ENCODE results near the gene SAFB. TPM values are rescaled to one million over a fixed set of nuclear protein-coding genes. Genes with fewer than 3 reads are reported as not detected.

The SAFB gene
- total RNA-seq, 1 experiment from 2014 or later, result 171 TPM

- Histone ChIP-seq H3K9me3 (ENCODE audit: low read depth, low read length, poor library complexity, severe bottlenecking) (no peaks in the 10 kb centered on the region), H3K27me3 (replicated peaks; ENCODE audit: insufficient read depth, low read depth, low read length, poor library complexity) (no peaks in the 10 kb centered on the region), H3K4me3 (ENCODE audit: low read depth, low read length, poor library complexity, severe bottlenecking) (no peak overlapping the region), H3K4me1 (ENCODE audit: insufficient read depth, low read length, poor library complexity, severe bottlenecking) (no peaks in the 10 kb centered on the region), H3K36me3 (ENCODE audit: insufficient read depth, low read length, poor library complexity, severe bottlenecking) (peaks cover 25% of the 10 kb centered on the region), H3K27ac (ENCODE audit: low read depth, low read length, poor library complexity, severe bottlenecking) (no peak overlapping the region)
- ChIA-PET CTCF (no interaction called here), POLR2A (ENCODE audit: low non-redundant PET) (no interaction called here)
- no peak for DNase-seq (ENCODE audit: low spot score)
- BruUV-seq (replicated peaks), result no TSS peak
- intact Hi-C loops (cut with micrococcal nuclease; ENCODE audit: unreplicated experiment), result no loop called here
- TF ChIP-seq CTCF (conservative IDR thresholded peaks at IDR 0.05; ENCODE audit: low read depth, low read length) (no peak), EZH2 (IDR thresholded peaks at IDR 0.05; ENCODE audit: borderline replicate concordance, low read depth, low read length, poor library complexity, severe bottlenecking) (no peak)
These were observed 50.0 kb downstream of the SAFB start for GRCh38 chr19:5672708-5673459.

GRCh38 chr19:5673752-5674151 lies 50.9 kb downstream of the SAFB start:
- H3K9me3 ChIP-seq (ENCODE audit: low read depth, low read length, poor library complexity, severe bottlenecking), result no peaks in the 10 kb centered on the region
- no peak overlapping the region for H3K4me3 ChIP-seq (ENCODE audit: low read depth, low read length, poor library complexity, severe bottlenecking)
- H3K27ac ChIP-seq (ENCODE audit: low read depth, low read length, poor library complexity, severe bottlenecking), result no peak overlapping the region
- no TSS peak for BruUV-seq (replicated peaks)
- intact Hi-C loops (cut with micrococcal nuclease; ENCODE audit: unreplicated experiment), result no loop called here
- ChIA-PET POLR2A (ENCODE audit: low non-redundant PET) (no interaction called here), CTCF (no interaction called here)
- DNase-seq (ENCODE audit: low spot score), result no peak
- no peaks in the 10 kb centered on the region for H3K4me1 ChIP-seq (ENCODE audit: insufficient read depth, low read length, poor library complexity, severe bottlenecking)
- no peaks in the 10 kb centered on the region for H3K27me3 ChIP-seq (replicated peaks; ENCODE audit: insufficient read depth, low read depth, low read length, poor library complexity)
- TF ChIP-seq EZH2 (IDR thresholded peaks at IDR 0.05; ENCODE audit: borderline replicate concordance, low read depth, low read length, poor library complexity, severe bottlenecking) (no peak), CTCF (conservative IDR thresholded peaks at IDR 0.05; ENCODE audit: low read depth, low read length) (no peak)
- H3K36me3 ChIP-seq (ENCODE audit: insufficient read depth, low read length, poor library complexity, severe bottlenecking), result peaks cover 17% of the 10 kb centered on the region

- DNase-seq (ENCODE audit: low spot score), result no peak
- no peak overlapping the region for H3K4me3 ChIP-seq (ENCODE audit: low read depth, low read length, poor library complexity, severe bottlenecking)
- no peak overlapping the region for H3K27ac ChIP-seq (ENCODE audit: low read depth, low read length, poor library complexity, severe bottlenecking)
- BruUV-seq (replicated peaks), result no TSS peak
- ChIA-PET CTCF (no interaction called here), POLR2A (ENCODE audit: low non-redundant PET) (no interaction called here)
- H3K36me3 ChIP-seq (ENCODE audit: insufficient read depth, low read length, poor library complexity, severe bottlenecking), result peaks cover 8% of the 10 kb centered on the region
- TF ChIP-seq EZH2 (IDR thresholded peaks at IDR 0.05; ENCODE audit: borderline replicate concordance, low read depth, low read length, poor library complexity, severe bottlenecking), result no peak
- intact Hi-C loops (cut with micrococcal nuclease; ENCODE audit: unreplicated experiment), result no loop called here
- no peaks in the 10 kb centered on the region for H3K9me3 ChIP-seq (ENCODE audit: low read depth, low read length, poor library complexity, severe bottlenecking)
- H3K4me1 ChIP-seq (ENCODE audit: insufficient read depth, low read length, poor library complexity, severe bottlenecking), result no peaks in the 10 kb centered on the region
- no peaks in the 10 kb centered on the region for H3K27me3 ChIP-seq (replicated peaks; ENCODE audit: insufficient read depth, low read depth, low read length, poor library complexity)
These were observed 51.8 kb downstream of the SAFB start for GRCh38 chr19:5674714-5675113.

Data from A673 (cell line).